GM12892 (cell line): ENCODE results near the gene OR4F15.

Experiments
- POLR2A ChIP-seq: IDR thresholded peaks from 2 replicates; pipeline ENCODE4 v1.6.1; 2011; ENCODE audit warnings: low read depth, low read length, control low read depth
- POLR2AphosphoS5 ChIP-seq: IDR thresholded peaks from 2 replicates; pipeline ENCODE4 v1.6.1; 2011; ENCODE audit warnings: low read depth, low read length, control low read depth

- TF ChIP-seq POLR2A = no peak
- no peak for TF ChIP-seq POLR2AphosphoS5
Measured at GRCh38 chr15:101841656-101842055, 29.7 kb downstream of the OR4F15 start.
